ENCODE results near the gene PRKCZ. TPM values are rescaled to one million over a fixed set of nuclear protein-coding genes. Genes with fewer than 3 reads are reported as not detected.

The PRKCZ gene
- total and polyA plus RNA-seq, 9 of the 15 experiments (the other 6 are each of a cell fraction or from before 2014, with no cell fraction given) = 0.07 to 3.1 (median 1.3) TPM

DNA sequence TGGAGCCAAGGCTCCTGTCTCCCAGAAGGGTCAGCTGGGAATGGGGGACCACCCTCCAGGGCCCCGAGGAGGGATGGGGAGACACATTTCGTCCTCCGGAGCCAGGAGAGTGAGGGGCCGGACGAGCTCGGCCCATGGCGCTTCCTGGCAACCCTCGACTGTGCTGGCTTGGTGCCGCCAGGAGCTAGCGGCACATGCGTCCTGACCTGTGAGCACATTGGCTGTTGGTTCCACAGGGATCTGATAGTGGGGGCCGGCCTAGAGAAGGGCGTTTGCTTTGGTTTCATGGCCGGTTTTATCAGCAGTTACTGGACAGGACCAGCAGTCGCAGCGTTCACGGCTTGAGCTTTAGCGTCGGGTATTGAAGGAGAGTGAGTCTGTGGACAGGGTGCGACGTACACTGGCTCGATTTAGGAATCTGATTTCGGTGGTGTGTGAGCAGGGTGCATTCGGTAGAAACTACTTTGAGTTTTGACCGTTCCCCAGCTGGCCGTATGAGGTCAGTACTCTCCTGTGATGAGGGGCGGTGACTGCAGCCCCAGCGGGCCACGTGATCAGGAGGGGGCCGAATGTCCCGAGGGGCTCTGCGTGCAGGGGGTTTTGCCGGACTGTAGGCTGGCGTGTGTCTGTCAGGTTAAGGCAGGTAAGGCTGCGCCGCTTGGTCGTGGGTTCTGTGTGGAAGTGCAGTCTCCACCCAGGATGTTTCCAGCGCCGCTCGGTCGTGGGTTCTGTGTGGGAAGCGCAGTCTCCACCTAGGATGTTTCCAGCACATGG is 125.7 kb downstream of the PRKCZ start (continued):
- TF ChIP-seq, protein P1, sequence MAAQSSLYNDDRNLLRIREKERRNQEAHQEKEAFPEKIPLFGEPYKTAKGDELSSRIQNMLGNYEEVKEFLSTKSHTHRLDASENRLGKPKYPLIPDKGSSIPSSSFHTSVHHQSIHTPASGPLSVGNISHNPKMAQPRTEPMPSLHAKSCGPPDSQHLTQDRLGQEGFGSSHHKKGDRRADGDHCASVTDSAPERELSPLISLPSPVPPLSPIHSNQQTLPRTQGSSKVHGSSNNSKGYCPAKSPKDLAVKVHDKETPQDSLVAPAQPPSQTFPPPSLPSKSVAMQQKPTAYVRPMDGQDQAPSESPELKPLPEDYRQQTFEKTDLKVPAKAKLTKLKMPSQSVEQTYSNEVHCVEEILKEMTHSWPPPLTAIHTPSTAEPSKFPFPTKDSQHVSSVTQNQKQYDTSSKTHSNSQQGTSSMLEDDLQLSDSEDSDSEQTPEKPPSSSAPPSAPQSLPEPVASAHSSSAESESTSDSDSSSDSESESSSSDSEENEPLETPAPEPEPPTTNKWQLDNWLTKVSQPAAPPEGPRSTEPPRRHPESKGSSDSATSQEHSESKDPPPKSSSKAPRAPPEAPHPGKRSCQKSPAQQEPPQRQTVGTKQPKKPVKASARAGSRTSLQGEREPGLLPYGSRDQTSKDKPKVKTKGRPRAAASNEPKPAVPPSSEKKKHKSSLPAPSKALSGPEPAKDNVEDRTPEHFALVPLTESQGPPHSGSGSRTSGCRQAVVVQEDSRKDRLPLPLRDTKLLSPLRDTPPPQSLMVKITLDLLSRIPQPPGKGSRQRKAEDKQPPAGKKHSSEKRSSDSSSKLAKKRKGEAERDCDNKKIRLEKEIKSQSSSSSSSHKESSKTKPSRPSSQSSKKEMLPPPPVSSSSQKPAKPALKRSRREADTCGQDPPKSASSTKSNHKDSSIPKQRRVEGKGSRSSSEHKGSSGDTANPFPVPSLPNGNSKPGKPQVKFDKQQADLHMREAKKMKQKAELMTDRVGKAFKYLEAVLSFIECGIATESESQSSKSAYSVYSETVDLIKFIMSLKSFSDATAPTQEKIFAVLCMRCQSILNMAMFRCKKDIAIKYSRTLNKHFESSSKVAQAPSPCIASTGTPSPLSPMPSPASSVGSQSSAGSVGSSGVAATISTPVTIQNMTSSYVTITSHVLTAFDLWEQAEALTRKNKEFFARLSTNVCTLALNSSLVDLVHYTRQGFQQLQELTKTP (IDR thresholded peaks at IDR 0.05; ENCODE audit: low read depth in 1 of 2, partially characterized antibody in 2 of 2) = peak in 1 of 2 experiments; percentile 46
- TF ChIP-seq SETDB1 (IDR thresholded peaks at IDR 0.05; ENCODE audit: low read length) (no peak), MTA1 (IDR thresholded peaks at IDR 0.05; ENCODE audit: borderline replicate concordance) (peak; percentile 44; the same call in 1 of the 2 replicates), EHMT2 (IDR thresholded peaks at IDR 0.05) (0 out of 2 replicates have a peak, but pooled peaks have one; percentile 22), ZNF696 (CRISPR knock-in tag; conservative IDR thresholded peaks at IDR 0.05) (no peak), FOXA3 (CRISPR knock-in tag; conservative IDR thresholded peaks at IDR 0.05 in 1 of 2, IDR thresholded peaks at IDR 0.05 in 1 of 2) (peak in 1 of 2 experiments; percentile 89; a peak in 2 of 4 replicates), SIX5 (IDR thresholded peaks at IDR 0.05; ENCODE audit: borderline replicate concordance in 1 of 2, insufficient read depth in 1 of 2, low read depth in 1 of 2, low read length in 2 of 2) (no peak), ZFX (CRISPR knock-in tag; IDR thresholded peaks at IDR 0.05) (peak; percentile 44), WHSC1 (IDR thresholded peaks at IDR 0.05; ENCODE audit: low read length) (no peak), KDM2B (CRISPR knock-in tag; IDR thresholded peaks at IDR 0.05) (no peak), SMAD2 (IDR thresholded peaks at IDR 0.05; ENCODE audit: low read depth, low read length) (no peak), SMAD4 (CRISPR knock-in tag; conservative IDR thresholded peaks at IDR 0.05) (peak; percentile 74), NR2C2 (CRISPR knock-in tag; IDR thresholded peaks at IDR 0.05) (no peak), NR2C2 (tag; IDR thresholded peaks at IDR 0.05) (peak; percentile 79), NBN (IDR thresholded peaks at IDR 0.05; ENCODE audit: low read depth) (peak; percentile 77), ZSCAN29 (IDR thresholded peaks at IDR 0.05) (no peak)
- TF ChIP-seq, protein P2, sequence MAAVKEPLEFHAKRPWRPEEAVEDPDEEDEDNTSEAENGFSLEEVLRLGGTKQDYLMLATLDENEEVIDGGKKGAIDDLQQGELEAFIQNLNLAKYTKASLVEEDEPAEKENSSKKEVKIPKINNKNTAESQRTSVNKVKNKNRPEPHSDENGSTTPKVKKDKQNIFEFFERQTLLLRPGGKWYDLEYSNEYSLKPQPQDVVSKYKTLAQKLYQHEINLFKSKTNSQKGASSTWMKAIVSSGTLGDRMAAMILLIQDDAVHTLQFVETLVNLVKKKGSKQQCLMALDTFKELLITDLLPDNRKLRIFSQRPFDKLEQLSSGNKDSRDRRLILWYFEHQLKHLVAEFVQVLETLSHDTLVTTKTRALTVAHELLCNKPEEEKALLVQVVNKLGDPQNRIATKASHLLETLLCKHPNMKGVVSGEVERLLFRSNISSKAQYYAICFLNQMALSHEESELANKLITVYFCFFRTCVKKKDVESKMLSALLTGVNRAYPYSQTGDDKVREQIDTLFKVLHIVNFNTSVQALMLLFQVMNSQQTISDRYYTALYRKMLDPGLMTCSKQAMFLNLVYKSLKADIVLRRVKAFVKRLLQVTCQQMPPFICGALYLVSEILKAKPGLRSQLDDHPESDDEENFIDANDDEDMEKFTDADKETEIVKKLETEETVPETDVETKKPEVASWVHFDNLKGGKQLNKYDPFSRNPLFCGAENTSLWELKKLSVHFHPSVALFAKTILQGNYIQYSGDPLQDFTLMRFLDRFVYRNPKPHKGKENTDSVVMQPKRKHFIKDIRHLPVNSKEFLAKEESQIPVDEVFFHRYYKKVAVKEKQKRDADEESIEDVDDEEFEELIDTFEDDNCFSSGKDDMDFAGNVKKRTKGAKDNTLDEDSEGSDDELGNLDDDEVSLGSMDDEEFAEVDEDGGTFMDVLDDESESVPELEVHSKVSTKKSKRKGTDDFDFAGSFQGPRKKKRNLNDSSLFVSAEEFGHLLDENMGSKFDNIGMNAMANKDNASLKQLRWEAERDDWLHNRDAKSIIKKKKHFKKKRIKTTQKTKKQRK (IDR thresholded peaks at IDR 0.05; ENCODE audit: borderline replicate concordance, low read depth, low read length) = no peak
- TF ChIP-seq, protein P3, sequence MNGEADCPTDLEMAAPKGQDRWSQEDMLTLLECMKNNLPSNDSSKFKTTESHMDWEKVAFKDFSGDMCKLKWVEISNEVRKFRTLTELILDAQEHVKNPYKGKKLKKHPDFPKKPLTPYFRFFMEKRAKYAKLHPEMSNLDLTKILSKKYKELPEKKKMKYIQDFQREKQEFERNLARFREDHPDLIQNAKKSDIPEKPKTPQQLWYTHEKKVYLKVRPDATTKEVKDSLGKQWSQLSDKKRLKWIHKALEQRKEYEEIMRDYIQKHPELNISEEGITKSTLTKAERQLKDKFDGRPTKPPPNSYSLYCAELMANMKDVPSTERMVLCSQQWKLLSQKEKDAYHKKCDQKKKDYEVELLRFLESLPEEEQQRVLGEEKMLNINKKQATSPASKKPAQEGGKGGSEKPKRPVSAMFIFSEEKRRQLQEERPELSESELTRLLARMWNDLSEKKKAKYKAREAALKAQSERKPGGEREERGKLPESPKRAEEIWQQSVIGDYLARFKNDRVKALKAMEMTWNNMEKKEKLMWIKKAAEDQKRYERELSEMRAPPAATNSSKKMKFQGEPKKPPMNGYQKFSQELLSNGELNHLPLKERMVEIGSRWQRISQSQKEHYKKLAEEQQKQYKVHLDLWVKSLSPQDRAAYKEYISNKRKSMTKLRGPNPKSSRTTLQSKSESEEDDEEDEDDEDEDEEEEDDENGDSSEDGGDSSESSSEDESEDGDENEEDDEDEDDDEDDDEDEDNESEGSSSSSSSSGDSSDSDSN (IDR thresholded peaks at IDR 0.05; ENCODE audit: borderline replicate concordance in 1 of 2, low read depth in 2 of 2, low read length in 2 of 2) = no peak
